LNCAP (cell line): ENCODE results near the gene KIF18B.

Source experiments
- CTCF ChIP-seq: fragments of 450-650 bp; IDR thresholded peaks from 2 replicates; pipeline ENCODE4 v1.5.1; 2017; ENCODE audit warnings: mild to moderate bottlenecking

KIF18B gene

GRCh38 chr17:44906763-44907728 lies 40.5 kb downstream of the KIF18B start:
- no peak for TF ChIP-seq CTCF

- TF ChIP-seq CTCF = no peak
Observed at GRCh38 chr17:44906010-44906646, 41.4 kb downstream of the KIF18B start.

- no peak for TF ChIP-seq CTCF
Observed at GRCh38 chr17:44905006-44906000, 42.3 kb downstream of the KIF18B start.

- no peak for TF ChIP-seq CTCF
Observed at GRCh38 chr17:44904001-44904984, 43.3 kb downstream of the KIF18B start.

- TF ChIP-seq CTCF = no peak
Observed at GRCh38 chr17:44903012-44903685, 44.4 kb downstream of the KIF18B start.

- no peak for TF ChIP-seq CTCF
Observed at GRCh38 chr17:44902135-44902760, 45.3 kb downstream of the KIF18B start.
